SK-N-SH (cell line): ENCODE measurements around the gene GSTM2. TPM values are rescaled to one million over a fixed set of nuclear protein-coding genes. Genes with fewer than 3 reads are reported as not detected.

ENCODE experiments used
- CTCF ChIA-PET: fragments of 300-600, 350-600 bp; formaldehyde crosslinking; extraction: SDS; loops from one replicate; lab custom pipeline; 2021; lab: Yijun Ruan, JAX
- POLR2A ChIA-PET: fragments of 350-600 bp; sonication (Branson Sonifier 250); formaldehyde crosslinking; extraction: SDS; loops from one replicate; lab custom pipeline; 2020; ENCODE audit warnings: antibody characterized with exemption, inconsistent platforms; lab: Yijun Ruan, JAX
- DNase-seq: peaks from one replicate; pipeline ENCODE4 v3.0.0; 2012
- H2AFZ ChIP-seq: fragments of 200-600 bp; sonication (generic); 2 replicates; pipeline ENCODE4 v1.8.1; 2016; ENCODE audit warnings: antibody characterized with exemption, mild to moderate bottlenecking, low read depth
- H3F3A ChIP-seq: fragments of 200-600 bp; sonication (generic); replicated peaks from 2 replicates; pipeline ENCODE3; 2016; ENCODE audit warnings: antibody characterized with exemption, mild to moderate bottlenecking; ENCODE audit not compliant: insufficient read depth
- H3K27ac ChIP-seq, 2 experiments: fragments of 200-500 bp in 1 of 2; fragments of 200-600 bp in 1 of 2; sonication (Bioruptor generic) in 1 of 2; sonication (generic), shearing (Covaris generic) in 1 of 2; 2 replicates each; pipeline versions ENCODE4 v1.5.1 to v1.6.1; 2014 to 2016; ENCODE audit warnings: low read depth in 2 of 2, inconsistent platforms in 1 of 2, low read length in 1 of 2, mild to moderate bottlenecking in 1 of 2, mixed read lengths in 1 of 2
- H3K27me3 ChIP-seq: fragments of 200-600 bp; sonication (generic), shearing (Covaris generic); 2 replicates; pipeline ENCODE4 v1.6.1; 2016; ENCODE audit warnings: mixed run types; ENCODE audit not compliant: insufficient read depth
- H3K36me3 ChIP-seq, 2 experiments: fragments of 200-500 bp in 1 of 2; fragments of 200-600 bp in 1 of 2; sonication (Bioruptor generic) in 1 of 2; sonication (generic) in 1 of 2; replicated peaks in 1 of 2; 2 replicates each; pipeline versions ENCODE3 to v1.5.1; 2014 to 2016; ENCODE audit warnings: low read length in 1 of 2, mild to moderate bottlenecking in 1 of 2; ENCODE audit not compliant: insufficient read depth in 2 of 2, control insufficient read depth in 1 of 2
- H3K4me1 ChIP-seq, 2 experiments: fragments of 200-500 bp in 1 of 2; fragments of 200-600 bp in 1 of 2; sonication (Bioruptor generic) in 1 of 2; sonication (generic), shearing (Covaris generic) in 1 of 2; 2 replicates each; pipeline versions ENCODE4 v1.5.1 to v1.6.1; 2014 to 2016; ENCODE audit warnings: low read depth in 1 of 2, low read length in 1 of 2, mixed run types in 1 of 2; ENCODE audit not compliant: insufficient read depth in 2 of 2, control insufficient read depth in 1 of 2
- H3K4me2 ChIP-seq: fragments of 200-600 bp; sonication (generic), shearing (Covaris generic); 2 replicates; pipeline ENCODE4 v1.6.1; 2017; ENCODE audit warnings: mixed run types
- H3K4me3 ChIP-seq, 2 experiments: fragments of 200-500 bp in 1 of 2; fragments of 200-600 bp in 1 of 2; sonication (Bioruptor generic) in 1 of 2; sonication (generic), shearing (Covaris generic) in 1 of 2; 2 replicates each; pipeline versions ENCODE4 v1.5.1 to v1.8.1; 2014 to 2016; ENCODE audit warnings: low read depth in 2 of 2, inconsistent platforms in 1 of 2, low read length in 1 of 2, mild to moderate bottlenecking in 1 of 2, mixed read lengths in 1 of 2, moderate library complexity in 1 of 2
- H3K79me2 ChIP-seq: fragments of 200-600 bp; sonication (generic); 2 replicates; pipeline ENCODE4 v1.8.1; 2017; ENCODE audit warnings: mild to moderate bottlenecking; ENCODE audit not compliant: insufficient read depth
- H3K9ac ChIP-seq: fragments of 200-600 bp; sonication (generic); 2 replicates; pipeline ENCODE4 v1.6.1; 2017; ENCODE audit warnings: mixed run types
- H3K9me2 ChIP-seq: fragments of 200-600 bp; sonication (generic); 2 replicates; pipeline ENCODE4 v1.6.1; 2017; ENCODE audit warnings: mixed run types
- H3K9me3 ChIP-seq: fragments of 200-600 bp; sonication (generic); 2 replicates; pipeline ENCODE4 v1.6.1; 2017; ENCODE audit warnings: mixed run types, mild to moderate bottlenecking, moderate library complexity
- H4K20me1 ChIP-seq: fragments of 200-600 bp; sonication (generic); 2 replicates; pipeline ENCODE4 v1.6.1; 2017; ENCODE audit warnings: mild to moderate bottlenecking, mixed run types; ENCODE audit not compliant: insufficient read depth
- FOXJ3 ChIP-seq: sonication (generic); formaldehyde crosslinking; IDR thresholded peaks from 2 replicates; pipeline ENCODE4 v1.5.1; 2020; ENCODE audit warnings: mild to moderate bottlenecking, missing genetic modification reagents
- FOXM1 ChIP-seq: IDR thresholded peaks from 2 replicates; pipeline ENCODE4 v1.4.0; 2012; ENCODE audit warnings: low read depth, mild to moderate bottlenecking
- GATA2 ChIP-seq: sonication (generic); formaldehyde crosslinking; IDR thresholded peaks from 2 replicates; pipeline ENCODE4 v1.5.0; 2020; ENCODE audit warnings: mild to moderate bottlenecking, missing genetic modification reagents
- MXI1 ChIP-seq: IDR thresholded peaks from 2 replicates; pipeline ENCODE4 v1.6.1; 2012; ENCODE audit warnings: mild to moderate bottlenecking, low read depth, low read length, improper control_type of control experiment
- NRF1 ChIP-seq: IDR thresholded peaks from 2 replicates; pipeline ENCODE4 v1.6.1; 2012; ENCODE audit warnings: low read depth, mild to moderate bottlenecking, low read length
- SIN3A ChIP-seq: IDR thresholded peaks from 2 replicates; pipeline ENCODE4 v1.6.1; 2012; ENCODE audit warnings: low read depth, mild to moderate bottlenecking, low read length, moderate library complexity, borderline replicate concordance
- TCF12 ChIP-seq: IDR thresholded peaks from 2 replicates; pipeline ENCODE4 v1.4.0; 2012
- WGBS: methylation state at CpG from one replicate; pipeline ENCODE4 v1.1.6; 2017; ENCODE audit warnings: low lambda C conversion rate; 5-methylcytosine and 5-hydroxymethylcytosine counted together
- polyA plus RNA-seq, 3 experiments: library from polyadenylated mRNA; depleted of rRNA; stranded (reverse); fragments of >200 nt; gene quantifications; 2 replicates each; pipeline ENCODE4 v1.2.3, GENCODE V29; 2012
- TF ChIP-seq, protein P1 (sequence below): fragments of 150-350 bp; IDR thresholded peaks from 2 replicates; pipeline ENCODE4 v1.6.1; 2016; ENCODE audit warnings: mild to moderate bottlenecking, low read depth, low read length
- TF ChIP-seq, protein P2 (sequence below): IDR thresholded peaks from 2 replicates; pipeline ENCODE4 v1.4.0; 2012; ENCODE audit warnings: low read depth
- TF ChIP-seq, protein P3 (sequence below): fragments of 200-600 bp; sonication (generic); IDR thresholded peaks from 2 replicates; pipeline ENCODE4 v1.6.1; 2017; ENCODE audit warnings: antibody characterized with exemption, mild to moderate bottlenecking, moderate library complexity
- TF ChIP-seq, protein P4 (sequence below): IDR thresholded peaks from 2 replicates; pipeline ENCODE4; 2012

Gene GSTM2
- polyA plus RNA-seq, 1 of the 3 experiments (the other 2 are of a cell fraction), result 70.2 TPM

DNA sequence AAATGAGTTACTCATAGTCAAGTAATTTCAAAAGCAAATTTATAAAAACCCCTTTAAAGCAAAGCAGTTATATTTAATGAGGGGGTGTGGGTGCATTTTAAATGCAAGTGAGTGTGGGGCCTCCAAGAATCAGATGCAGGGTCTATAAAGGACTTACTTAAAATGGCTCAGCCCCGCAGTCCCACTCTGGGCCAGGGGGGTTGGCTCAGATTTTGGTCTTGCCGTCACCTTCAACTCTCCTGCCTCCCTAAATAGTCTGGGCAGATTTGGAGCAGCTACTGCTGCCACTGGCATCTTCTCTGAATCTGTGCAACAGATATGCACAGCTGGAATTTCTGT lies 32.0 kb upstream of the GSTM2 start:
- H3K79me2 ChIP-seq, result no peaks in the 10 kb centered on the region
- H3K4me2 ChIP-seq, result peak overlapping the region; percentile 29; the same call in 1 of the 2 replicates
- H3K9ac ChIP-seq, result no peak overlapping the region
- TF ChIP-seq TCF12, result no peak
- no peak for TF ChIP-seq FOXM1
- TF ChIP-seq, protein P1, sequence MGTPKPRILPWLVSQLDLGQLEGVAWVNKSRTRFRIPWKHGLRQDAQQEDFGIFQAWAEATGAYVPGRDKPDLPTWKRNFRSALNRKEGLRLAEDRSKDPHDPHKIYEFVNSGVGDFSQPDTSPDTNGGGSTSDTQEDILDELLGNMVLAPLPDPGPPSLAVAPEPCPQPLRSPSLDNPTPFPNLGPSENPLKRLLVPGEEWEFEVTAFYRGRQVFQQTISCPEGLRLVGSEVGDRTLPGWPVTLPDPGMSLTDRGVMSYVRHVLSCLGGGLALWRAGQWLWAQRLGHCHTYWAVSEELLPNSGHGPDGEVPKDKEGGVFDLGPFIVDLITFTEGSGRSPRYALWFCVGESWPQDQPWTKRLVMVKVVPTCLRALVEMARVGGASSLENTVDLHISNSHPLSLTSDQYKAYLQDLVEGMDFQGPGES, result no peak
- TF ChIP-seq, protein P2, sequence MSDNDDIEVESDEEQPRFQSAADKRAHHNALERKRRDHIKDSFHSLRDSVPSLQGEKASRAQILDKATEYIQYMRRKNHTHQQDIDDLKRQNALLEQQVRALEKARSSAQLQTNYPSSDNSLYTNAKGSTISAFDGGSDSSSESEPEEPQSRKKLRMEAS, result no peak
- TF ChIP-seq, protein P3, sequence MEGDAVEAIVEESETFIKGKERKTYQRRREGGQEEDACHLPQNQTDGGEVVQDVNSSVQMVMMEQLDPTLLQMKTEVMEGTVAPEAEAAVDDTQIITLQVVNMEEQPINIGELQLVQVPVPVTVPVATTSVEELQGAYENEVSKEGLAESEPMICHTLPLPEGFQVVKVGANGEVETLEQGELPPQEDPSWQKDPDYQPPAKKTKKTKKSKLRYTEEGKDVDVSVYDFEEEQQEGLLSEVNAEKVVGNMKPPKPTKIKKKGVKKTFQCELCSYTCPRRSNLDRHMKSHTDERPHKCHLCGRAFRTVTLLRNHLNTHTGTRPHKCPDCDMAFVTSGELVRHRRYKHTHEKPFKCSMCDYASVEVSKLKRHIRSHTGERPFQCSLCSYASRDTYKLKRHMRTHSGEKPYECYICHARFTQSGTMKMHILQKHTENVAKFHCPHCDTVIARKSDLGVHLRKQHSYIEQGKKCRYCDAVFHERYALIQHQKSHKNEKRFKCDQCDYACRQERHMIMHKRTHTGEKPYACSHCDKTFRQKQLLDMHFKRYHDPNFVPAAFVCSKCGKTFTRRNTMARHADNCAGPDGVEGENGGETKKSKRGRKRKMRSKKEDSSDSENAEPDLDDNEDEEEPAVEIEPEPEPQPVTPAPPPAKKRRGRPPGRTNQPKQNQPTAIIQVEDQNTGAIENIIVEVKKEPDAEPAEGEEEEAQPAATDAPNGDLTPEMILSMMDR, result no peak
- TF ChIP-seq MXI1, result no peak
- TF ChIP-seq GATA2, result no peak
- no peak for TF ChIP-seq FOXJ3 (CRISPR knock-in tag)
- TF ChIP-seq, protein P4, sequence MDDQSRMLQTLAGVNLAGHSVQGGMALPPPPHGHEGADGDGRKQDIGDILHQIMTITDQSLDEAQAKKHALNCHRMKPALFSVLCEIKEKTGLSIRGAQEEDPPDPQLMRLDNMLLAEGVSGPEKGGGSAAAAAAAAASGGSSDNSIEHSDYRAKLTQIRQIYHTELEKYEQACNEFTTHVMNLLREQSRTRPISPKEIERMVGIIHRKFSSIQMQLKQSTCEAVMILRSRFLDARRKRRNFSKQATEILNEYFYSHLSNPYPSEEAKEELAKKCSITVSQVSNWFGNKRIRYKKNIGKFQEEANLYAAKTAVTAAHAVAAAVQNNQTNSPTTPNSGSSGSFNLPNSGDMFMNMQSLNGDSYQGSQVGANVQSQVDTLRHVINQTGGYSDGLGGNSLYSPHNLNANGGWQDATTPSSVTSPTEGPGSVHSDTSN, result no peak
- no peak for TF ChIP-seq SIN3A
- no peak for TF ChIP-seq NRF1
- ChIA-PET CTCF (interaction anchor here (0.6 to 9.5 kb wide), 8 partner anchors 8 to 349 kb away, joined by 3 to 169 read pairs (median 22); partner anchors contain the start of genes AHCYL1, AMPD2, GNAI3 and GNAT2), POLR2A (interaction anchor here (0.8 to 1.0 kb wide), 2 partner anchors 9 to 88 kb away, joined by 3 to 5 read pairs; partner anchors contain the start of gene GNAI3)
- H3K27ac ChIP-seq, result peak overlapping the region; percentile 13 to 98; a peak in 3 of 4 replicates
- H4K20me1 ChIP-seq, result no peaks in the 10 kb centered on the region
- H3K27me3 ChIP-seq, result no peaks in the 10 kb centered on the region
- H3K9me3 ChIP-seq, result no peaks in the 10 kb centered on the region; the same call in 1 of the 2 replicates
- peaks cover 7 to 89% of the 10 kb centered on the region in 2 experiments; a peak in 3 of 4 replicates for H3K4me1 ChIP-seq
- H2AFZ ChIP-seq, result no peak overlapping the region
- 84% methylated on average over 2 of the region's 2 CpGs for WGBS
- H3K9me2 ChIP-seq, result no peaks in the 10 kb centered on the region
- peaks cover 14 to 18% of the 10 kb centered on the region in 2 experiments for H3K36me3 ChIP-seq
- peaks cover 4% of the 10 kb centered on the region for H3F3A ChIP-seq
- no peak for DNase-seq
- H3K4me3 ChIP-seq, result no peak overlapping the region
